Ascending aorta (tissue), 2 donors: ENCODE measurements around the gene CD7. TPM values are rescaled to one million over a fixed set of nuclear protein-coding genes. Genes with fewer than 3 reads are reported as not detected.
A peak's percentile ranks its signal among the peaks of the same experiment; 100 is the strongest.

Experiments
- DNase-seq, 2 donors: peaks; one replicate each; pipeline ENCODE4 v3.0.0-alpha.2; 2019; ENCODE audit warnings: low spot score in 2 of 2
- H3K27ac ChIP-seq, 2 donors: fragments of 200-600 bp; sonication (generic); one replicate each; pipeline ENCODE4 v1.5.1; 2016 to 2017; ENCODE audit warnings: mild to moderate bottlenecking in 1 of 2
- H3K27me3 ChIP-seq: fragments of 200-600 bp; sonication (generic); one replicate; pipeline ENCODE4 v1.5.1; 2017
- H3K36me3 ChIP-seq, 2 donors: fragments of 200-600 bp; sonication (generic); one replicate each; pipeline ENCODE4 v1.5.1; 2016
- H3K4me1 ChIP-seq, 2 donors: fragments of 200-600 bp; sonication (generic); one replicate each; pipeline ENCODE4 v1.5.1; 2016 to 2017; ENCODE audit warnings: mild to moderate bottlenecking in 1 of 2
- H3K4me3 ChIP-seq, 2 donors: fragments of 200-600 bp; sonication (generic); one replicate each; pipeline ENCODE4 v1.5.1; 2016 to 2017; ENCODE audit warnings: mild to moderate bottlenecking in 1 of 2
- H3K9me3 ChIP-seq, 2 donors: fragments of 200-600 bp; sonication (generic); one replicate each; pipeline ENCODE4 v1.5.1; 2016
- CTCF ChIP-seq, 3 experiments: fragments of 200-600 bp in 2 of 3; fragments of 450-650 bp in 1 of 3; sonication (generic) in 2 of 3; IDR thresholded peaks; one replicate each; pipeline ENCODE4 v1.5.1; 2016 to 2019; ENCODE audit warnings: antibody characterized with exemption in 3 of 3, mild to moderate bottlenecking in 1 of 3, moderate library complexity in 1 of 3
- intact Hi-C: fragments of 100-400 bp; cut with DNase I; formaldehyde crosslinking; loops from one replicate; pipeline ENCODE4 v1.15.1; 2023
- total RNA-seq: library from RNA; depleted of rRNA; stranded (reverse); fragments of >200 nt; gene quantifications from one replicate; pipeline ENCODE4 v1.1.0, GENCODE V29; 2016

CD7 gene
- total RNA-seq, 1 donor from 2014 or later: 6.7 TPM

GRCh38 chr17:82321947-82322466, 4.6 kb upstream of the CD7 start:
- H3K27ac ChIP-seq: no peak overlapping the region
- no peaks in the 10 kb centered on the region for H3K9me3 ChIP-seq
- no peak for TF ChIP-seq CTCF (IDR thresholded peaks at IDR 0.05)
- H3K4me3 ChIP-seq: no peak overlapping the region
- intact Hi-C loops: loop anchor here (1.0 to 2.0 kb wide), 2 partner anchors 85 to 116 kb away; no protein-coding TSS in a partner anchor
- peaks cover 0 to 5% of the 10 kb centered on the region in 2 donors for H3K4me1 ChIP-seq
- no peak for DNase-seq
- peaks cover 5% of the 10 kb centered on the region for H3K27me3 ChIP-seq
- no peaks in the 10 kb centered on the region for H3K36me3 ChIP-seq

DNA sequence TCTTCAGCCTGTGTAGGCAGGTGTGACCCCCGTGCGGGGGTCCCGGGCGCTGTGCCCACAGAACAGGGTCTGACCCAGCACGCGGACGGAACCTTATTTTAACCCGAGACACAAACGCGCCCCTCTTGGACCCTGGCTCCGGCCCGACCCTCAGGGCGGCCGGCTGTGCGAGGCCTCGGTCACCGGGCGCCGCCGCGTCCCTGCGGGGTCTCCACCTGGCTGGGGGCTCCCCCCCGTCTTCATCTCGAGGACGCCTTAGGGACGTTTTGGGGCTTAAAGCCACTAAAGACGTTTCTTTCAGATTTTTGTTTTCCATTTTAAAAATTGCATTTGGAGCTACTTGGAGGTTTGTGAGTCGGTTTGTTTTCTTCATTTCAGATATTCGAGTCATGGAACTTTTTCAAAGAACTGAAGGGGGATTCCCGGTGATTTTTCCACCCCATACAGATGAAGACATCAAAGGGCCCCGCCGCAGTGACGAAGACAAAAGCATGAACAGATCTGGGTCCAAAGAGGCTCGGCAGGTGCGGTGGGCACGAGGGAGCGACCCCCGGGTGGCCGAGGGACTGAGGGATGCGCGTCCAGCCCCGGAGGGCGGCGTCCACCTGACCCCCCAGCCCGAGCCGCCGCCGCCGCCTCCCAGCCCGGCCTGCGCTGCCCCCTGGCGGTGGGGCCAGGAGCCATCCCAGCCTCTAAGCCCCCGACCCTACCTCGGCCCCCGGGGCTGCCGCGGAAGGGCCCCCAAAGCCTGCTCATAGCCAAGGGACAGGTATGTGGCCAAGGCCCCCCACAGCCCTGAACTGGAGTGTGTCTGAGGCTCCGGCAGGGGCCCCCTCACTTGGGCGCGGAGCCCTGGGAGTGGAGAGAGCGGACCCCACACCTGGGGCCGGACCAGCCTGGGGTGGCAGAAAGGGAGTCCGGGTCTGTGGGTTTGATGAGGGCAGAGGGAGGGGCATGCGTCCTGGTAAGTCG, 3.8 kb upstream of the CD7 start:
- Histone ChIP-seq H3K4me3 (no peak overlapping the region), H3K27me3 (peaks cover 7% of the 10 kb centered on the region), H3K4me1 (peaks cover 0 to 5% of the 10 kb centered on the region in 2 donors), H3K36me3 (no peaks in the 10 kb centered on the region), H3K9me3 (no peaks in the 10 kb centered on the region), H3K27ac (no peak overlapping the region)
- intact Hi-C loops: loop anchor here (1.0 to 2.0 kb wide), 2 partner anchors 84 to 115 kb away; no protein-coding TSS in a partner anchor
- no peak for DNase-seq
- peak; percentile 95 to 96 (median 96) for TF ChIP-seq CTCF (IDR thresholded peaks at IDR 0.05)

- H3K36me3 ChIP-seq: no peaks in the 10 kb centered on the region
- H3K9me3 ChIP-seq: no peaks in the 10 kb centered on the region
- H3K27me3 ChIP-seq: peaks cover 16% of the 10 kb centered on the region
- H3K4me1 ChIP-seq: peaks cover 0 to 5% of the 10 kb centered on the region in 2 donors
- no peak for DNase-seq
- no peak for TF ChIP-seq CTCF (IDR thresholded peaks at IDR 0.05)
- intact Hi-C loops: loop anchor here (2.0 kb wide), 1 partner anchor 83 kb away; no protein-coding TSS in a partner anchor
- no peak overlapping the region for H3K27ac ChIP-seq
- H3K4me3 ChIP-seq: no peak overlapping the region
Measured at GRCh38 chr17:82320140-82320840, 2.9 kb upstream of the CD7 start.

DNA sequence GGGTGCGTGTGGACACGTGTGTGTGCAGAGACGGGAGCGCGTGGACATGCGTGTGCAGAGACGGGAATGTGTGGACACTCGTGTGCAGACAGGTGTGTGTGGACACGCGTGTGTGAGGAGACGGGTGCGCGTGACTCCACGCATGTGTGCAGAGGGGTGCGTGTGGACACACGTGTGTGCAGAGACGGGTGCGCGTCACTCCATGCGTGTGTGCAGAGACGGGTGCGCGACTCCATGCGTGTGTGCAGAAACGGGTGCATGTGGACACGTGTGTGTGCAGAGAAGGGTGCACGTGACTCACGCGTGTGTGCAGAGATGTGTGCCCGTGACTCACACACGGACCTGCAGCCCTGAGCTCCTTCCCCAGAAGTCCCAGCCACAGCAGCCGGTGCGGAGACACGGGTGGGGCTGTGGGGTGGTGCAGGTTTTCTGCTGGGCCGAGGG, 2.2 kb upstream of the CD7 start:
- no peaks in the 10 kb centered on the region for H3K36me3 ChIP-seq
- H3K9me3 ChIP-seq: no peaks in the 10 kb centered on the region
- DNase-seq: no peak
- H3K27me3 ChIP-seq: peaks cover 17% of the 10 kb centered on the region
- intact Hi-C loops: loop anchor here (2.0 kb wide), 1 partner anchor 83 kb away; no protein-coding TSS in a partner anchor
- no peak overlapping the region for H3K4me3 ChIP-seq
- no peak overlapping the region for H3K27ac ChIP-seq
- peaks cover 0 to 5% of the 10 kb centered on the region in 2 donors for H3K4me1 ChIP-seq
- TF ChIP-seq CTCF (IDR thresholded peaks at IDR 0.05): no peak

DNA sequence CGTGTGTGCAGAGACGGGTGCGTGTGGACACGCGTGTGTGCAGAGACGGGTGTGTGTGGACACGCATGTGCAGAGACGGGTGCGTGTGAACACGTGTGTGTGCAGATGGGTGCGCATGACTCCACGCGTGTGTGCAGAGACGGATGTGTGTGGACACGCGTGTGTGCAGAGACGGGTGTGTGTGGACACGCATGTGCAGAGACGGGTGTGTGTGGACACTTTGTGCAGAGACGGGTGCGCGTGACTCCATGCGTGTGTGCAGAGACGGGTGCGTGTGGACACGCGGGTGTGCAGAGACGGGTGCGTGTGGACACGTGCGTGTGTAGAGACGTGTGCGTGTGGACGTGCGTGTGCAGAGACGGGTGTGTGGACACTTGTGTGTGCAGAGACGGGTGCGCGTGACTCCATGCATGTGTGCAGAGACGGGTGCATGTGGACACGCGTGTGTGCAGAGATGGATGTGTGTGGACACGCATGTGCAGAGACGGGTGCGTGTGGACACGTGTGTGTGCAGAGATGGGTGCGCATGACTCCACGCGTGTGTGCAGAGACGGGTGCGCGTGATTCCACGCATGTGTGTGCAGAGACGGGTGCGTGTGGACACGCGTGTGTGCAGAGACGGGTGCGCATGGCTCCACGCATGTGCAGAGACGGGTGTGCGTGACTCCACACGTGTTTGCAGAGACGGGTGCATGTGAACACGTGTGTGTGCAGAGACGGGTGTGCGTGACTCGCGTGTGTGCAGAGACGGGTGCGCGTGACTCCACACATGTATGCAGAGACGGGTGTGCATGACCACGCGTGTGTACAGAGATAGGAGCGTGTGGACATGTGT, 1.6 kb upstream of the CD7 start:
- Histone ChIP-seq H3K27ac (no peak overlapping the region), H3K36me3 (no peaks in the 10 kb centered on the region), H3K4me1 (peaks cover 0 to 5% of the 10 kb centered on the region in 2 donors), H3K27me3 (peaks cover 17% of the 10 kb centered on the region), H3K9me3 (no peaks in the 10 kb centered on the region), H3K4me3 (no peak overlapping the region)
- no peak for DNase-seq
- intact Hi-C loops: no loop called here
- TF ChIP-seq CTCF (IDR thresholded peaks at IDR 0.05): no peak
